Activated CD8-positive, alpha-beta T cell treated with anti-CD3 and anti-CD28 coated beads, Interleukin-2, amount 10 ng/mL, durations not matched to agents 7 days and 5 days (primary cell): ENCODE measurements around the gene TAP2. TPM values are rescaled to one million over a fixed set of nuclear protein-coding genes. Genes with fewer than 3 reads are reported as not detected.
A peak's percentile ranks its signal among the peaks of the same experiment; 100 is the strongest.

Source experiments
- ATAC-seq: fragments of 150-1000 bp; cut with Tn5 transposase; one replicate; pipeline ENCODE4 v1.10.0; 2021; ENCODE audit warnings: moderate library complexity
- CTCF ChIA-PET: fragments of 350-600 bp; sonication (Branson Sonifier 250); formaldehyde crosslinking; loops from one replicate; lab custom pipeline; 2021; ENCODE audit warnings: antibody characterized with exemption; lab: Charles Lee
- POLR2A ChIA-PET: fragments of 350-600 bp; sonication (Branson Sonifier 250); formaldehyde crosslinking; loops from one replicate; lab custom pipeline; 2021; ENCODE audit warnings: antibody characterized with exemption; lab: Charles Lee
- DNase-seq: peaks from one replicate; pipeline ENCODE4 v3.0.0-alpha.2; 2020
- H3K27ac Mint-ChIP-seq: one replicate; pipeline ENCODE4 v1.8.0; 2021; ENCODE audit warnings: mild to moderate bottlenecking, mixed read lengths
- H3K27me3 Mint-ChIP-seq: one replicate; pipeline ENCODE4 v1.8.0; 2021; ENCODE audit warnings: low read depth, mixed read lengths
- H3K36me3 Mint-ChIP-seq: one replicate; pipeline ENCODE4 v1.8.0; 2021; ENCODE audit warnings: low read depth, mixed read lengths
- H3K4me1 Mint-ChIP-seq: one replicate; pipeline ENCODE4 v1.8.0; 2021; ENCODE audit warnings: low read depth, mixed read lengths
- H3K4me3 Mint-ChIP-seq: one replicate; pipeline ENCODE4 v1.8.0; 2021; ENCODE audit warnings: mild to moderate bottlenecking, mixed read lengths
- H3K9me3 Mint-ChIP-seq: one replicate; pipeline ENCODE4 v1.8.0; 2022; ENCODE audit warnings: mixed read lengths; ENCODE audit not compliant: insufficient read depth
- total RNA-seq, 2 experiments: library from RNA; stranded (reverse); gene quantifications; one replicate each; pipeline ENCODE4 v1.2.3, GENCODE V29; 2021

The TAP2 gene
- total RNA-seq, 2 experiments from 2014 or later = 145 to 159 TPM

DNA sequence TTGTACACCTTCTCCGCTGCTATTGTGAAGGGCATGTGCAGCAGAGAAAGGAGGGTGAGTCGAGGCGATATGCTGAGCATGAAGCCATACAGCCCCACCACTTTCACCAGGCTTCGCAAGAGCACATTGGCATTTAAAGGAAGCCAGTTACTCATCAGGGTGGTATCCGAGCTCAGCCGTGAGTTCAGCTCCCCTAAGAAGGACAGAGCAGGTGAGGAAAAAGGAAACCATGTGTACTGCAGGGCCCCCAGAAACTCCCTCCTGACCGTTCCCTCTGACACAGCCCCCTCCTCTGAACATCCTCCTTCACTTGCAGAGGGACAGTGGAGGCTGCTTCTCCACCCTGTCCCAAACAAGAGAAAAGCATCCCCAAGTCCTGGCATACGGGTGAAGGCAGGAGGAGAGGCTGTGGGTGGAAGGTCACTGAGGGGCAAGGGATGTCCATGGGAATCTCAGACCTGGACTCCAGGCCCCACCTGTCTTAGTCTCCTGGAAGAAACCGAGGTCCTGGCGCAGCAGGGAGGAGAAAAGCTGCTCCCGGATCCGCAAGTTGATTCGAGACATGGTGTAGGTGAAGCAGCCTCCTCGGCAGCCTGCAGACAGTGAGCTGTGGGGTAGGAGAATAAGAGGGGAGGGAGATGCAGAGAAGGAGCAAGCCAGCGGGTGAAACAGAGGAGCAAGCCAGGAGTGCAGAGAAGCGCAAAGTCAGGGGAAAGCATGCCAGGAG lies 3.2 kb downstream of the TAP2 start:
- Mint-ChIP-seq H3K36me3 (peaks cover 84% of the 10 kb centered on the region), H3K4me1 (peaks cover 80% of the 10 kb centered on the region), H3K27ac (peak overlapping the region; percentile 19), H3K27me3 (no peaks in the 10 kb centered on the region), H3K4me3 (no peak overlapping the region), H3K9me3 (no peaks in the 10 kb centered on the region)
- POLR2A ChIA-PET = interaction anchor here (0.6 to 3.9 kb wide), 8 partner anchors 8 to 600 kb away, joined by 3 to 21 read pairs (median 3); partner anchors contain the start of genes PSMB9 and TAP1
- DNase-seq (peak; percentile 18), ATAC-seq (no peak)
- CTCF ChIA-PET = interaction anchor here (1.3 to 4.4 kb wide), 2 partner anchors 18 to 33 kb away, joined by 3 to 27 read pairs; partner anchors contain the start of genes PSMB9 and TAP1

DNA sequence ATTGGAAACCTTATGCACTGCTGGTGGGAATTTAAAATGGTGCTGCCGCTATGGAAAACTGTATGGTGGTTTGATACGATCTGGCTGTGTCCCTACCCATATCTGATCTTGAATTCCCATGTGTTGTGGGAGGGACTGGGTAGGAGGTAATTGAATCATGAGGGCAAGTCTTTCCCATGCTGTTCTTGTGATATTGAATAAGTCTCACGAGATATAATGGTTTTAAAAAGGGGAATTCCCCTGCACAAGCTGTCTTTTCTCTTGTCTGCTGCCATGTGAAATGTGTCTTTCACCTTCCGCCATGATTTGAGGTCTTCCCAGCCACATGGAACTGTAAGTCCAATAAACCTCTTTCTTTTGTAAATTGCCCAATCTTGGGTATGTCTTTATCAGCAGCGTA lies 4.9 kb downstream of the TAP2 start:
- H3K27ac Mint-ChIP-seq = peak overlapping the region; percentile 30
- ChIA-PET CTCF (interaction anchor here (1.0 to 4.4 kb wide), 3 partner anchors 20 to 151 kb away, joined by 3 to 27 read pairs (median 3); partner anchors contain the start of gene TAP1), POLR2A (interaction anchor here (0.6 to 3.9 kb wide), 4 partner anchors 11 to 138 kb away, joined by 3 to 21 read pairs (median 10); partner anchors contain the start of genes PSMB9 and TAP1)

DNA sequence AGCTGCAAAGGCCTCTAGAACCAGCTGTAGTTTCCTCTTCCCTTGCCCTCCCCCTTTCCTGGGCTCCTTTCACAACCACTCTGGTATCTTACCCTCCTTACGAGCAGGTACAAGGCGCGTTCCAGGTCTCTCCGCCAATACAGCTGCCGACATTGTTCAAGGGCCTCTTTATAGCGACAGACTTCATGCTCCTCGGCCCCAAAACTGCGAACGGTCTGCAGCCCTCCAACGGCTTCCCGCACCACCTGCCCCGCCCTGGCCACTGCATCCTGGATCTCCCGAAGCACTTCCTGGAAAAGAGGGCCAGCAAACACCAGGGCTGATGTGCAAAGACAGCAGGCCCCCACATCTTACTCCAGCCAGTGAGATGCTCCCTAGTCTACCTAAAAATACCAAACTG lies 6.0 kb downstream of the TAP2 start:
- Mint-ChIP-seq H3K4me3 (no peak overlapping the region), H3K36me3 (peaks cover 97% of the 10 kb centered on the region), H3K27me3 (no peaks in the 10 kb centered on the region), H3K27ac (peak overlapping the region; percentile 21), H3K4me1 (peaks cover 73% of the 10 kb centered on the region), H3K9me3 (no peaks in the 10 kb centered on the region)
- peak; percentile 17 for DNase-seq
- ChIA-PET CTCF (interaction anchor here (0.9 to 4.4 kb wide), 3 partner anchors 21 to 35 kb away, joined by 3 to 27 read pairs (median 4); partner anchors contain the start of gene TAP1), POLR2A (interaction anchor here (0.5 to 3.9 kb wide), 5 partner anchors 9 to 141 kb away, joined by 3 to 21 read pairs (median 3); partner anchors contain the start of genes PSMB9 and TAP1)
- no peak for ATAC-seq

More for the DNA sequence above, 4.9 kb downstream of the TAP2 start:
- peaks cover 91% of the 10 kb centered on the region for H3K36me3 Mint-ChIP-seq
- peak; percentile 10 for DNase-seq
- no peak for ATAC-seq
- H3K4me1 Mint-ChIP-seq = peaks cover 72% of the 10 kb centered on the region
- no peaks in the 10 kb centered on the region for H3K27me3 Mint-ChIP-seq
- H3K9me3 Mint-ChIP-seq = no peaks in the 10 kb centered on the region
- no peak overlapping the region for H3K4me3 Mint-ChIP-seq

DNA sequence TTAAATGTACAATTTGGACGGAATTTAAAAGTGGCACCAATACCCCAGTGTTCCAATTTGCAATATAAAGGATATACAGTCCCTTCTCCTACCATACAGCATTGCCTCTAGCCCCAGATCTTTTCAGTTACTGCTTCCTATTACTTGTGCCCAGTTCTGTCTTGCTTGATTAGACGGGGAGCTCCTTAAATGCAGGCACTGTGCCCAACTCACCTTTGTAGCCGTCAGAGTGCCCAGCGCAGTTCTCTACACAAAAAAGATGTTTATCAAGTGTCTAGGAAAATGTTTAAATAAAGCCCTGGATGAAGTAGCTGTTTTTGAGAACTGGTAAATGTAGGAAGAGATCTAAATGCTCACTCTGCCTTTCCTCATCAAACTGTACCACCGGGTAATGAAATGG lies 7.6 kb downstream of the TAP2 start:
- Mint-ChIP-seq H3K27ac (no peak overlapping the region), H3K4me1 (peaks cover 61% of the 10 kb centered on the region), H3K27me3 (no peaks in the 10 kb centered on the region), H3K4me3 (no peak overlapping the region), H3K9me3 (no peaks in the 10 kb centered on the region), H3K36me3 (peaks cover 85% of the 10 kb centered on the region)
- ChIA-PET CTCF (interaction anchor here (0.9 to 2.6 kb wide), 3 partner anchors 8 to 37 kb away, joined by 3 to 17 read pairs (median 3); partner anchors contain the start of gene TAP2), POLR2A (interaction anchor here (0.7 to 1.2 kb wide), 4 partner anchors 9 to 141 kb away, joined by 3 to 4 read pairs (median 3); no protein-coding TSS in a partner anchor)
- DNase-seq (no peak), ATAC-seq (no peak)

DNA sequence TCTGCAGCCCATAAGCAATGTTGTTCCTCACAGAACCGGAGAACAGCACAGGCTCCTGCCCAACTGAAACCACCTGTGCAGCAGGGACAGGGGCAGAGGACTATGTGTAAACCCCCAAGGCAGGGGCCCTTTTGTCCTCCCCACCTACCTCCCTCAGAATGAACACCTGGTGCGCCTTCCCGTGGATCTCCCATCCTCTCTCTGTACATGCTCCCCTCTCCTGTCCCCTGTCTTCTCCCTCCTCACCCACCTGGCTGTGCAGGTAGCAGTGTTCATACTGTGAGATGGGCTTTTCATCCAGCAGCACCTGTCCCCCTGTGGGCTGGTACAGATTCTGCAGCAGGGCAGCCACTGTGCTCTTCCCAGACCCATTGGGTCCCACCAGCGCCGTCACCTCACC lies 8.5 kb downstream of the TAP2 start:
- CTCF ChIA-PET = interaction anchor here (1.3 to 2.6 kb wide), 2 partner anchors 9 to 39 kb away, joined by 6 to 17 read pairs; partner anchors contain the start of gene TAP2

DNA sequence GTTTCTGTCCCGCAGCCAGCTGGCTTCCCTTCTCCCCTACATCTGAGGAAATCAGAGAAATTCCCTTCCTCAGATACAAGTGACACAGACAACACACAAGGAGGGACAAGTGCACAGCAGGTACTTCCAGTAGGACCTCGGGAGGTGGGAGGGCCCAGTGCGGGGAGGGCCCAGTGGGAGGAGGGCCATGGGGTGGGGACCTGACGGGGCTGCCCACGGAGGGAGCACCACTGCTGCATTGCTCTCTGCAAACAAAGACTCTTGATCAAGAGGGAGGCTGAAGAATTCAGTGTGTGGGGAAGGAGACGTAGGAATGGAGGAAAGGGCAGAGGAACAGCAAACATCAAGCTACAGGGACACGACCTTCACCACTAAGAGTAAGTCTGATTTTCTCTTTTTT lies 9.0 kb downstream of the TAP2 start:
- Mint-ChIP-seq H3K36me3 (peaks cover 71% of the 10 kb centered on the region), H3K9me3 (no peaks in the 10 kb centered on the region), H3K4me1 (peaks cover 46% of the 10 kb centered on the region), H3K27me3 (no peaks in the 10 kb centered on the region), H3K4me3 (no peak overlapping the region), H3K27ac (no peak overlapping the region)
- ChIA-PET CTCF (interaction anchor here (1.3 to 2.6 kb wide), 2 partner anchors 10 to 39 kb away, joined by 6 to 17 read pairs; partner anchors contain the start of gene TAP2), POLR2A (interaction anchor here (0.6 to 4.2 kb wide), 3 partner anchors 9 to 28 kb away, joined by 3 to 27 read pairs (median 3); partner anchors contain the start of gene TAP2)
- ATAC-seq (no peak), DNase-seq (no peak)

More for the DNA sequence above, 8.5 kb downstream of the TAP2 start:
- Mint-ChIP-seq H3K36me3 (peaks cover 76% of the 10 kb centered on the region), H3K9me3 (no peaks in the 10 kb centered on the region), H3K4me1 (peaks cover 52% of the 10 kb centered on the region), H3K27ac (peak overlapping the region; percentile 27), H3K4me3 (no peak overlapping the region), H3K27me3 (no peaks in the 10 kb centered on the region)
- POLR2A ChIA-PET = interaction anchor here (1.0 to 4.2 kb wide), 3 partner anchors 9 to 15 kb away, joined by 3 to 27 read pairs (median 3); partner anchors contain the start of gene TAP2
- DNase-seq (no peak), ATAC-seq (no peak)

DNA sequence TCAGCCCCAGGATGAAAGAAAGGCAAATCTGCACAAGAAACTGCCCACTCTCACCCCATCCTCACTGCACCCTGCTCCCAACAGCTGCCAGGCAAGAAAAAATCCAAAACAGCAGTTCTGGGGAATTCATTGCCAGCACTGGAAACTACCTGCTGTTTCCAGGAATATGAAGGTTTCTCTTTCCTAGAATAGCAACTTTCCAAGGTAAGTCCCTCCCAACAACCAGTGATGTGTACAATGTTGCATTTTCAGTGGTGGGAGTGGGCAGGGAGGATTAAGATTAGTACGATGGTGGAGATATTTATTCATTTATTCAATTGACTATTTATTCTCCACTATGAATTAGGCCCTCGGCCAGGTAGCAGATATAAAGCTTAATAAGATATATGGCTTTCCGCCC lies 11.5 kb downstream of the TAP2 start:
- no peak for ATAC-seq
- POLR2A ChIA-PET = interaction anchor here (0.9 to 4.2 kb wide), 3 partner anchors 8 to 145 kb away, joined by 3 to 27 read pairs (median 7); partner anchors contain the start of gene TAP2

DNA sequence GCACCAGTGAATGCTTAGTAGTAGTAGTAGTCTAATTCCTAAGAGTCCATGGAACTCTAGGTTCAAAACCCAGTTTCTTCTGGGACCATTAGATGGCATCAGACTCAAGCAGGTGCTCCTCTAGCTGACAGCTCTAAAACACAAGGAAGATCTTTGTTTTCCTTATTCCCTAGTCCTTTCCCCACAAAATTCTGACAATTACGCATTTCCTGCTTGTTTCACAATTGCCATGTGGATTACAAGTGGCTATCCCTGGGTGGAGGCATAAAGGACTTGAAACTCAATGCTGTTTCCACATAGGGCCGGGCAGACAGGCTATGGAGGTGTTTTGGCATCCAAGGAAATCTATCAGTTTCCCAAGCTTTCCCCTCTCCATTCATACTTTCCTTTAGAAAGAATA lies 12.6 kb downstream of the TAP2 start:
- H3K4me3 Mint-ChIP-seq = no peak overlapping the region
- no peaks in the 10 kb centered on the region for H3K9me3 Mint-ChIP-seq
- H3K27me3 Mint-ChIP-seq = no peaks in the 10 kb centered on the region
- no peak overlapping the region for H3K27ac Mint-ChIP-seq
- ChIA-PET CTCF (interaction anchor here (1.1 to 8.4 kb wide), 7 partner anchors 12 to 158 kb away, joined by 3 to 62 read pairs (median 6); partner anchors contain the start of genes PSMB9, TAP1 and TAP2), POLR2A (interaction anchor here (0.7 to 1.0 kb wide), 3 partner anchors 9 to 27 kb away, joined by 3 read pairs; partner anchors contain the start of genes TAP1 and TAP2)
- peaks cover 15% of the 10 kb centered on the region for H3K4me1 Mint-ChIP-seq
- peaks cover 37% of the 10 kb centered on the region for H3K36me3 Mint-ChIP-seq
- ATAC-seq (no peak), DNase-seq (no peak)

More for the DNA sequence above, 11.5 kb downstream of the TAP2 start:
- DNase-seq = no peak
- CTCF ChIA-PET = interaction anchor here (0.6 to 8.4 kb wide), 8 partner anchors 11 to 140 kb away, joined by 3 to 62 read pairs (median 4); partner anchors contain the start of gene TAP2
- no peaks in the 10 kb centered on the region for H3K9me3 Mint-ChIP-seq
- no peaks in the 10 kb centered on the region for H3K27me3 Mint-ChIP-seq
- no peak overlapping the region for H3K27ac Mint-ChIP-seq
- peaks cover 48% of the 10 kb centered on the region for H3K36me3 Mint-ChIP-seq
- H3K4me1 Mint-ChIP-seq = peaks cover 22% of the 10 kb centered on the region
- H3K4me3 Mint-ChIP-seq = no peak overlapping the region

DNA sequence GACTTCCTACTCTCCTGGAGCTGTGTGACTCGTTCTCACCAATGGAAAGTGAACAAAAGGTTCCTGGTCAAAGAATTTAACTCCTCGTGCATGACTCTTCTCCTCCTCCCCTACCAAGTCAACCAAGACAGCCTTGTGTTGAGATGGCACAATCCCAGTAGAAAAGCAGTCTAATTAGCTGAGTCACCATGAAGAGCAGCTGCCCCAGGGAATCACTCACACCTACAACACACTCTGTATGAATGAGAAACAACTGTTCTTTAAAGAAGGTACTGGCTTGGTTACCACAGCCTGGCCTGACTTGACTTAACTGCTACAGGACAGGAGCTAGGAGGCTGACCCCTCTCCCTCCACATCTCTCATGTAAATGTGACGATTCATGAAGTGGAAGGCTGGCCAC lies 18.8 kb downstream of the TAP2 start:
- Mint-ChIP-seq H3K36me3 (peaks cover 23% of the 10 kb centered on the region), H3K4me3 (no peak overlapping the region), H3K9me3 (no peaks in the 10 kb centered on the region), H3K4me1 (peaks cover 16% of the 10 kb centered on the region), H3K27ac (no peak overlapping the region), H3K27me3 (no peaks in the 10 kb centered on the region)
- CTCF ChIA-PET = interaction anchor here (1.0 to 1.3 kb wide), 2 partner anchors 12 to 133 kb away, joined by 3 to 4 read pairs; partner anchors contain the start of gene HLA-DMA
- POLR2A ChIA-PET = interaction anchor here (0.7 to 1.3 kb wide), 3 partner anchors 20 to 134 kb away, joined by 3 to 5 read pairs (median 3); no protein-coding TSS in a partner anchor
- no peak for DNase-seq
- no peak for ATAC-seq

DNA sequence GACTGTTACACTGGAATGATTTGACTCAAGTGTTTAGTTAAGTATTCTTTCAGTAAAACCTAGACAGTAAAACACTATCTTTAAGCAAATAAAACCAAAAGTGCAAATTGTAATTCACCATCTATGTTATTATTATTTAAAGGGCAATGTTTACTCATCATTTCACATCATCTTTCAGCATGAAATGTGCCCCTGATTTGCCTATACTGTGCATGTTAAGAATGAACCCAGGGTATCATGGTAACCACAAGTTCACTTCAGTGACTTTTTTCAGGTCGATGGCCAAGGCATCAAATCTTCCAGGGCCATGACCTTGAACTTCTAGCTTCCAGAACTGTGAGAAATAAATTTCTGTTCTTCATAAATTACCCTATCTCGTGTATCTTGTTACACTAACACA lies 19.7 kb downstream of the TAP2 start:
- Mint-ChIP-seq H3K27me3 (no peaks in the 10 kb centered on the region), H3K9me3 (no peaks in the 10 kb centered on the region), H3K4me1 (peaks cover 16% of the 10 kb centered on the region), H3K27ac (no peak overlapping the region), H3K36me3 (peaks cover 29% of the 10 kb centered on the region), H3K4me3 (no peak overlapping the region)
- ATAC-seq = no peak
- ChIA-PET CTCF (no interaction called here), POLR2A (interaction anchor here (1.3 kb wide), 1 partner anchor 19 kb away, joined by 3 read pairs; no protein-coding TSS in a partner anchor)
- no peak for DNase-seq

DNA sequence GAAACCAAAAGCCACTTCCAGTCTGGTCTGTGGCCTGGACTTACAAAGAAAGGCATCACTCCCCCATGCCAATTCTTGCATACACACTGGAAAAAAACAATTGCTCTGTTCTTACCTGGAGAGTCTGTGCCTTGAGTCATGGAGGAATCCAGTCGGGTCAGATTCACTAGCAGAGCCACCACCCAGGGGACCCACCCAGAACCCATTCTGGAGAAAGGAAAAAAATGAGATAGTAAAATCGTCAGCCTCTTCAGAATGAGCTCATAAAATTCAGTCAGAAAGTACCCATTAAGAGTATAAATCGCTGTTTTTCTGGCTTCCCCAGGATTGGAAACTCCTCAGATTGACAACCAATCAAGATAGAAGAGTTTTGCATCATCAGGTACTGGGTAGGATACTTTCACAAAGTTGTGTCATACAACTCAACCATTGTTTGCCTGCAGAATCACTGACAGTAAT lies 21.8 kb downstream of the TAP2 start, which contains the start of gene HLA-DOB:
Gene HLA-DOB, minus strand, starts transcription at position 257 of the 459 bp plus-strand sequence. Its CDS starts 51 bp downstream, at position 206.
- peaks cover 16% of the 10 kb centered on the region for H3K4me1 Mint-ChIP-seq
- H3K36me3 Mint-ChIP-seq = peaks cover 45% of the 10 kb centered on the region
- no peak within 1 kb of the TSS for H3K27ac Mint-ChIP-seq
- CTCF ChIA-PET = no interaction called here
- H3K9me3 Mint-ChIP-seq = no peaks in the 10 kb centered on the region
- POLR2A ChIA-PET = no interaction called here
- H3K4me3 Mint-ChIP-seq = no peak within 1 kb of the TSS
- no peaks in the 10 kb centered on the region for H3K27me3 Mint-ChIP-seq
- ATAC-seq = no peak
- no peak for DNase-seq
